HuH-7.5 (cell line): ENCODE results near the gene EFTUD2.

Experiments
- DNase-seq: peaks from one replicate; pipeline ENCODE4 v3.0.0; 2011; ENCODE audit warnings: low spot score

Gene EFTUD2

GRCh38 chr17:44910231-44911106 lies 11.2 kb upstream of the EFTUD2 start:
- DNase-seq = no peak

GRCh38 chr17:44909681-44910144 lies 10.5 kb upstream of the EFTUD2 start:
- no peak for DNase-seq

GRCh38 chr17:44908761-44909326 lies 9.6 kb upstream of the EFTUD2 start:
- DNase-seq = no peak

GRCh38 chr17:44907729-44908470 lies 8.7 kb upstream of the EFTUD2 start:
- DNase-seq = no peak

- peak; percentile 6 for DNase-seq
These were observed 7.8 kb upstream of the EFTUD2 start for GRCh38 chr17:44906763-44907728.

- no peak for DNase-seq
These were observed 6.9 kb upstream of the EFTUD2 start for GRCh38 chr17:44906010-44906646.

- DNase-seq = no peak
These were observed 6.1 kb upstream of the EFTUD2 start for GRCh38 chr17:44905006-44906000.

GRCh38 chr17:44904001-44904984 lies 5.0 kb upstream of the EFTUD2 start:
- no peak for DNase-seq

GRCh38 chr17:44903012-44903685 lies 3.9 kb upstream of the EFTUD2 start:
- no peak for DNase-seq

- DNase-seq = no peak
These were observed 3.0 kb upstream of the EFTUD2 start for GRCh38 chr17:44902135-44902760.

- DNase-seq = no peak
These were observed 2.2 kb upstream of the EFTUD2 start for GRCh38 chr17:44901411-44901921.

- DNase-seq = no peak
These were observed 1.6 kb upstream of the EFTUD2 start for GRCh38 chr17:44900894-44901293.

GRCh38 chr17:44898768-44899073 lies 524 bp downstream of the EFTUD2 start:
- no peak for DNase-seq

GRCh38 chr17:44894642-44895041 lies 4.6 kb downstream of the EFTUD2 start:
- no peak for DNase-seq

GRCh38 chr17:44892250-44892649 lies 7.0 kb downstream of the EFTUD2 start:
- no peak for DNase-seq

- no peak for DNase-seq
These were observed 10.2 kb downstream of the EFTUD2 start for GRCh38 chr17:44889003-44889402.
